ENCODE data around the gene ST3GAL3. TPM values are rescaled to one million over a fixed set of nuclear protein-coding genes. Genes with fewer than 3 reads are reported as not detected.

ST3GAL3 gene
- polyA plus RNA-seq, 1 of the 3 experiments (the other 2 are of a cell fraction) = 20.6 TPM

GRCh38 chr1:43942411-43942810 lies 235.1 kb downstream of the ST3GAL3 start:
- H3F3A ChIP-seq (replicated peaks; ENCODE audit: insufficient read depth) = no peaks in the 10 kb centered on the region
- no peaks in the 10 kb centered on the region for H4K20me1 ChIP-seq (ENCODE audit: insufficient read depth)
- no peak overlapping the region for H3K4me2 ChIP-seq
- no peak overlapping the region for H3K4me3 ChIP-seq (ENCODE audit: low read depth in 2 of 2, low read length in 1 of 2)
- H2AFZ ChIP-seq (ENCODE audit: low read depth) = no peak overlapping the region
- no peak for DNase-seq
- peaks cover 0 to 5% of the 10 kb centered on the region in 2 experiments; a peak in 1 of 4 replicates for H3K4me1 ChIP-seq (ENCODE audit: control insufficient read depth in 1 of 2, insufficient read depth in 2 of 2, low read depth in 1 of 2, low read length in 1 of 2)
- no peak overlapping the region for H3K9ac ChIP-seq
- TF ChIP-seq ELF1 (IDR thresholded peaks at IDR 0.05) (no peak), IRF3 (IDR thresholded peaks at IDR 0.05; ENCODE audit: low read depth, low read length) (no peak), NFIC (IDR thresholded peaks at IDR 0.05; ENCODE audit: borderline replicate concordance) (no peak), RAD21 (IDR thresholded peaks at IDR 0.05; ENCODE audit: low read length) (no peak), YY1 (IDR thresholded peaks at IDR 0.05; ENCODE audit: low read depth) (no peak), RFX5 (IDR thresholded peaks at IDR 0.05; ENCODE audit: low read length) (no peak)
- H3K36me3 ChIP-seq (replicated peaks in 1 of 2; ENCODE audit: control insufficient read depth in 1 of 2, insufficient read depth in 2 of 2, low read length in 1 of 2) = no peaks in the 10 kb centered on the region
- peaks cover 5% of the 10 kb centered on the region; the same call in 1 of the 2 replicates for H3K79me2 ChIP-seq (ENCODE audit: insufficient read depth)
- 94% methylated on average over 3 of the region's 3 CpGs for WGBS (ENCODE audit: low lambda C conversion rate)
- ChIA-PET POLR2A (no interaction called here), CTCF (interaction anchor here (0.6 to 9.4 kb wide), 3 partner anchors 8 to 178 kb away, joined by 3 to 105 read pairs (median 75); partner anchors contain the start of gene ARTN)
- H3K27ac ChIP-seq (ENCODE audit: low read depth in 2 of 2, low read length in 1 of 2) = no peak overlapping the region
- H3K27me3 ChIP-seq (ENCODE audit: insufficient read depth) = no peaks in the 10 kb centered on the region
- no peaks in the 10 kb centered on the region for H3K9me3 ChIP-seq
- H3K9me2 ChIP-seq = no peaks in the 10 kb centered on the region

- Histone ChIP-seq H3K4me3 (ENCODE audit: low read depth in 2 of 2, low read length in 1 of 2) (no peak overlapping the region), H3K79me2 (ENCODE audit: insufficient read depth) (peaks cover 13% of the 10 kb centered on the region; the same call in 1 of the 2 replicates), H3K9me3 (no peaks in the 10 kb centered on the region), H3K36me3 (replicated peaks in 1 of 2; ENCODE audit: control insufficient read depth in 1 of 2, insufficient read depth in 2 of 2, low read length in 1 of 2) (peaks cover 0 to 2% of the 10 kb centered on the region in 2 experiments), H3K9ac (no peak overlapping the region), H4K20me1 (ENCODE audit: insufficient read depth) (no peaks in the 10 kb centered on the region), H3K4me2 (peak overlapping the region; percentile 98; the same call in 1 of the 2 replicates), H3K9me2 (no peaks in the 10 kb centered on the region), H3F3A (replicated peaks; ENCODE audit: insufficient read depth) (no peaks in the 10 kb centered on the region), H3K27me3 (ENCODE audit: insufficient read depth) (no peaks in the 10 kb centered on the region), H2AFZ (ENCODE audit: low read depth) (no peak overlapping the region), H3K27ac (ENCODE audit: low read depth in 2 of 2, low read length in 1 of 2) (no peak overlapping the region), H3K4me1 (ENCODE audit: control insufficient read depth in 1 of 2, insufficient read depth in 2 of 2, low read depth in 1 of 2, low read length in 1 of 2) (peaks cover 12 to 21% of the 10 kb centered on the region in 2 experiments)
- TF ChIP-seq TEAD4 (IDR thresholded peaks at IDR 0.05; ENCODE audit: borderline replicate concordance, insufficient read depth) = no peak
- no peak for TF ChIP-seq PBX3 (IDR thresholded peaks at IDR 0.05)
- no peak for TF ChIP-seq RXRA (IDR thresholded peaks at IDR 0.05; ENCODE audit: borderline replicate concordance, low read depth)
- TF ChIP-seq RFX5 (IDR thresholded peaks at IDR 0.05; ENCODE audit: low read length) = no peak
- DNase-seq = no peak
- CTCF ChIA-PET = interaction anchor here (1.4 to 9.4 kb wide), 4 partner anchors 10 to 180 kb away, joined by 4 to 105 read pairs (median 40); partner anchors contain the start of gene ARTN
- POLR2A ChIA-PET = interaction anchor here (1.6 kb wide), 1 partner anchor 9 kb away, joined by 10 read pairs; no protein-coding TSS in a partner anchor
- WGBS (ENCODE audit: low lambda C conversion rate) = 95% methylated on average over 1 of the region's 1 CpG
Measured at GRCh38 chr1:43944860-43945259, 237.5 kb downstream of the ST3GAL3 start.

Measured in SK-N-SH (cell line).